Gastroesophageal sphincter (tissue), 3 donors: ENCODE results near the gene LOXHD1.

Source experiments
- EP300 ChIP-seq: sonication (generic); formaldehyde crosslinking; IDR thresholded peaks from one replicate; pipeline ENCODE4 v1.6.1; 2017; ENCODE audit warnings: antibody characterized with exemption, mild to moderate bottlenecking
- POLR2A ChIP-seq, 2 donors: fragments of 450-650 bp; IDR thresholded peaks; one replicate each; pipeline ENCODE4 v1.6.1; 2017; ENCODE audit warnings: antibody characterized with exemption in 2 of 2, mild to moderate bottlenecking in 2 of 2, moderate library complexity in 1 of 2
- POLR2AphosphoS5 ChIP-seq: sonication (generic); formaldehyde crosslinking; IDR thresholded peaks from one replicate; pipeline ENCODE4 v1.6.1; 2017; ENCODE audit warnings: antibody characterized with exemption
- TF ChIP-seq, protein P1 (sequence below), 4 experiments: fragments of 200-600 bp in 2 of 4; fragments of 450-650 bp in 2 of 4; sonication (generic) in 1 of 4; IDR thresholded peaks; one replicate each; pipeline ENCODE4 v1.5.1; 2017 to 2019; ENCODE audit warnings: antibody characterized with exemption in 4 of 4, mild to moderate bottlenecking in 2 of 4, moderate library complexity in 2 of 4

DNA sequence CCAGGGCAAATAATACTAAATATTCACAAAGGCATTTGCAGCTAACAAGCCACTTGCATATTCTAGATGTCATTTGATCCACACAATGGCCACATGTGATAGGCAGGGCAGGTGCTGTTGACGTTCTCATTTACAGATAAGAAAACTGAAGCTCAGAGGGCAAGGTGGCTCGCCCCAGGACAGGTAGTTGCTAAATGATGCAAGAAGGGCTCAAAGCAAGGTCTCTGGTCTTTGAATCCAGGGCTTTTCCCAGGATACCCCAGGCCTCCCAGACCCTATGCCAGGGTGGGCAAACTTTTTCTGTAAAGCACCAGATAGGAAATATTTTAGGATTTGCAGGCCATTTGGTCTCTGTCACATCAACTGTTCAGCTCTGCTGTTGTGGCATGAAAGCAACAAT lies 35.1 kb downstream of the LOXHD1 start:
- no peak for TF ChIP-seq POLR2AphosphoS5
- TF ChIP-seq POLR2A (IDR thresholded peaks at IDR 0.05): no peak
- TF ChIP-seq, protein P1, sequence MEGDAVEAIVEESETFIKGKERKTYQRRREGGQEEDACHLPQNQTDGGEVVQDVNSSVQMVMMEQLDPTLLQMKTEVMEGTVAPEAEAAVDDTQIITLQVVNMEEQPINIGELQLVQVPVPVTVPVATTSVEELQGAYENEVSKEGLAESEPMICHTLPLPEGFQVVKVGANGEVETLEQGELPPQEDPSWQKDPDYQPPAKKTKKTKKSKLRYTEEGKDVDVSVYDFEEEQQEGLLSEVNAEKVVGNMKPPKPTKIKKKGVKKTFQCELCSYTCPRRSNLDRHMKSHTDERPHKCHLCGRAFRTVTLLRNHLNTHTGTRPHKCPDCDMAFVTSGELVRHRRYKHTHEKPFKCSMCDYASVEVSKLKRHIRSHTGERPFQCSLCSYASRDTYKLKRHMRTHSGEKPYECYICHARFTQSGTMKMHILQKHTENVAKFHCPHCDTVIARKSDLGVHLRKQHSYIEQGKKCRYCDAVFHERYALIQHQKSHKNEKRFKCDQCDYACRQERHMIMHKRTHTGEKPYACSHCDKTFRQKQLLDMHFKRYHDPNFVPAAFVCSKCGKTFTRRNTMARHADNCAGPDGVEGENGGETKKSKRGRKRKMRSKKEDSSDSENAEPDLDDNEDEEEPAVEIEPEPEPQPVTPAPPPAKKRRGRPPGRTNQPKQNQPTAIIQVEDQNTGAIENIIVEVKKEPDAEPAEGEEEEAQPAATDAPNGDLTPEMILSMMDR (IDR thresholded peaks at IDR 0.05): no peak
- TF ChIP-seq EP300: no peak
